K562 (cell line): Measurements from ENCODE around the gene FUT4.

Experiments
- FIP1L1 ChIP-seq: fragments of 200-400 bp; formaldehyde crosslinking; IDR thresholded peaks from 2 replicates; pipeline ENCODE4 v1.6.1; 2018; ENCODE audit warnings: mild to moderate bottlenecking, low read depth, low read length; ENCODE audit not compliant: poor library complexity, severe bottlenecking
- MAFG ChIP-seq: fragments of 450-650 bp; conservative IDR thresholded peaks from 2 replicates; pipeline ENCODE4 v1.6.1; 2016; ENCODE audit warnings: missing genetic modification characterization, missing compliant biosample characterization
- MAZ ChIP-seq, 2 experiments: fragments of 450-650 bp in 1 of 2; sonication (generic) in 1 of 2; formaldehyde crosslinking; IDR thresholded peaks in 1 of 2; conservative IDR thresholded peaks in 1 of 2; 2 replicates each; pipeline versions ENCODE4 v1.4.0 to v1.5.0; 2020; ENCODE audit warnings: mild to moderate bottlenecking in 1 of 2, missing genetic modification reagents in 1 of 2

GRCh38 chr11:94533206-94533605, 10.5 kb upstream of the FUT4 start:
- TF ChIP-seq FIP1L1 (no peak), MAZ (CRISPR knock-in tag; conservative IDR thresholded peaks at IDR 0.05 in 1 of 2, IDR thresholded peaks at IDR 0.05 in 1 of 2) (no peak), MAFG (tag) (no peak)
